ENCODE measurements around the gene GZMB.

Gene GZMB, protein sequence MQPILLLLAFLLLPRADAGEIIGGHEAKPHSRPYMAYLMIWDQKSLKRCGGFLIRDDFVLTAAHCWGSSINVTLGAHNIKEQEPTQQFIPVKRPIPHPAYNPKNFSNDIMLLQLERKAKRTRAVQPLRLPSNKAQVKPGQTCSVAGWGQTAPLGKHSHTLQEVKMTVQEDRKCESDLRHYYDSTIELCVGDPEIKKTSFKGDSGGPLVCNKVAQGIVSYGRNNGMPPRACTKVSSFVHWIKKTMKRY

DNA sequence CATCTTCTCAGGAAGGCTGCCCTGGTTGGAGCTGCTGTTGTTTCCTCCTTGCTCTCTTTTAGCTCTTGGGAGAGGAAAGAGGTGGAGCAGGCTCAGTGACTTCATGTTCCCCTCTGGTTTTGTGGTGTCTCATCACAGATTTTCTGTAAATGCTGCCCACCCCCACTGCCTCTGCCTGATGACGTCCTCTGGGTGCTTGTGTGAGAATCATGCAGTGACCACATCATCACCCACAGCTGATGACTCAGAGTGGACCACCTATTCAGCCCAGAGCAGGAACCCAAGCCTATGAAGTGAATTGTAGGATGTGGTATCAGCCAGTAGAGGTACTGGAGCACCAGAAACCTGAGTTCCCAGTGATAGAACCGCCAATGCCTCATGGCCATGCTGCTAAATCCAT is at the start of gene GZMB:
TSS of gene GZMB (minus strand) at position 33 of the 400 bp plus-strand sequence. CDS start at position 3, 30 bp downstream.
- Mint-ChIP-seq H3K27me3 (ENCODE audit: low read depth) (no peaks in the 10 kb centered on the region), H3K4me1 (ENCODE audit: low read depth) (peaks cover 58% of the 10 kb centered on the region), H3K27ac (peak within 1 kb of the TSS; percentile 92), H3K9me3 (peaks cover 3% of the 10 kb centered on the region), H3K36me3 (ENCODE audit: low read depth) (peaks cover 49% of the 10 kb centered on the region), H3K4me3 (peak within 1 kb of the TSS; percentile 90)

DNA sequence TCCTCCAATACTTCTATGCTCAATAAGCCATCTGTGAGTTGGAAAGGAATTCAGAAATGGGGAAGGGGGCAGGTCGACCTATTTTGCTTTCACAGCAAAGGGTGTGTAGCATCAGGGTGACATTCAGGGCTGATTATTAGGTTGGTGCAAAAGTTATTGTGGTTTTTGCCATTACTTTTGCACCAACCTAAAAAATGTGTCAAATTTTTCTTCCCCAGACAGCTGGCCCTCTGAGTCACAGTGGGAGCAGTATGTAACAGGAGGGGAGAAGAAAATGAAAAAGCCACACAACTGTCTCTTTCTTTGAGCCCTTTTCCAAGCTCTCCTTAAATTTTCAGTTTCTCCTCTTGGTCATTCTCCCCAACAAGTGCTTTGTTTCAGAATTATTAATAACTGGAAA is 47.1 kb upstream of the GZMB start:
- Mint-ChIP-seq H3K27ac (no peak overlapping the region), H3K36me3 (ENCODE audit: low read depth) (peaks cover 13% of the 10 kb centered on the region), H3K4me3 (no peak overlapping the region), H3K9me3 (peaks cover 3% of the 10 kb centered on the region), H3K27me3 (ENCODE audit: low read depth) (no peaks in the 10 kb centered on the region), H3K4me1 (ENCODE audit: low read depth) (peaks cover 45% of the 10 kb centered on the region)

DNA sequence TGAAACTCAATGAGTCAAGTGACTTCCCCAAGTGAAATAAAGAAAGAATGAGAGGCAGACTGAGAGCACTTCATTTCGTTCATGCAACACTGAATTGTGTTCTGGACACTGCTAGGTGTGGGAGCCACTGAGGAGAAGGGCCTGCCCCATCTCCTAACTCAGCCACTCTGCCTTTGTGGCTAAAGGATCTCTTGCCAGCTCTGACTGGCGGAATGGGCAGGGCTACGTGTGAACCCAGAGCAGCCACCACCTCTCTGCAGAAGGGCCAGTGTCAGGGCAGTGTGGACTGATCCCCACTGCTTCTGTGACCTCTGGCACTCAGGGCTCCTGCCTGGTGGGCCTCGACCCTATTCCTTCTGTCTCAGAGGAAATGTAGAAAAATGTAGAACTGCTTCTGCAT is 46.5 kb upstream of the GZMB start:
- H3K9me3 Mint-ChIP-seq: peaks cover 3% of the 10 kb centered on the region
- no peak overlapping the region for H3K27ac Mint-ChIP-seq
- H3K36me3 Mint-ChIP-seq (ENCODE audit: low read depth): peaks cover 13% of the 10 kb centered on the region
- H3K4me1 Mint-ChIP-seq (ENCODE audit: low read depth): peaks cover 48% of the 10 kb centered on the region
- no peaks in the 10 kb centered on the region for H3K27me3 Mint-ChIP-seq (ENCODE audit: low read depth)
- H3K4me3 Mint-ChIP-seq: no peak overlapping the region

DNA sequence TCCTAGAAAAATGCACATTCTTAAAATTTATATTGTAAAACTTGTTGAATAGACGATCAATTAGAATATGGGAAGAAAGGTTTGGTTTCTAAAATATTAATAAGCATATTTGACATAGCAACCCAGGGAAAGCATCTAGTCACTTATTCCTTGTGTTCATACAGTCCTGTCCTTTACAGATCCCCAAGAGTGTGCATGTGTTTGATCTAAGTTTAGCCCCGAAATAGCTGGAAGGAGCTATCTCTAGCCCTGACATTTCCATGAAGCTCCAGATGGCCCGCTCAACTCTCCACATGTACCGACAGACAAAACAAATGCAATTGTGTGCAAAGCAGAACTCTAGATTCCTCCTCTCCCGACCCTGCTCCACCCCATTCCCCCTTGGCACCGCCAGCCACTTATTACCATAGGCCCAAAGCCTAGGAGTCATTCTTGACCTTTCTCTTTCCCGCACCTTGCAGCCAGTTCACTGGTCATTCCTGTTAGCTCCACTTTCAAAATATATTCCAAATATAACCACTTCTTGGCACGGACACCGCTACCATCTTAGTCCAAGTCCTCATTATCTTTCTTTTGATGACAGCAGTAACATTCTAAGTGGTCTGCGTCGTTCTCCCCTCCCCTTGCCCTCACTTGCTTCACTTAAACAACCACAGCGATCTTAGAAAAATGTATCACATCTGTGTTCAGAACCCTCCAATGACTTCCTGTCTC is 45.4 kb upstream of the GZMB start:
- Mint-ChIP-seq H3K36me3 (ENCODE audit: low read depth) (peaks cover 12% of the 10 kb centered on the region), H3K4me1 (ENCODE audit: low read depth) (peaks cover 58% of the 10 kb centered on the region), H3K27me3 (ENCODE audit: low read depth) (no peaks in the 10 kb centered on the region), H3K9me3 (peaks cover 6% of the 10 kb centered on the region), H3K27ac (peak overlapping the region; percentile 58), H3K4me3 (peak overlapping the region; percentile 55)

DNA sequence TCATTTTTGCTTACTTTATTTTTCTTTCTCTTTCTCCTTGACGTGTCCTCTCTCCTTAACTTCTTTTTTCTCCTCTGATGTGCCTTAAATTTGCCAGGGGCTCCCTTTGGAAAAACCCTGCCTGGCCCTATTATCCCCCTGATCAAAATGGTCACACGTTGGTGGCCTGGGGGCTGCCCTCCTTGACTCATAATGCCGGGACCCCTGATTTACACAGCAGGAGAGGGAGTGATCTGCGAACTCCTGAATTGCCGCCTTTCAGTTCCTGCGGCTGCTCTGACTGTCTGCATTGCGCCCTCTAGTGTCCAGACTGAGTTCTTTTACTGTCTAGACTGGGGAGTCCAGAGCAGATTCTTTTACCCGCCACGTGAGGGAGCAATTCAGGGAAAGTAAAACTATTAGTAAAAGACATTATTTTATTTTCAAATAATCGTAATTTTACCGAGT is 44.8 kb upstream of the GZMB start:
- peaks cover 10% of the 10 kb centered on the region for H3K36me3 Mint-ChIP-seq (ENCODE audit: low read depth)
- peak overlapping the region; percentile 94 for H3K27ac Mint-ChIP-seq
- peaks cover 6% of the 10 kb centered on the region for H3K9me3 Mint-ChIP-seq
- H3K4me1 Mint-ChIP-seq (ENCODE audit: low read depth): peaks cover 63% of the 10 kb centered on the region
- peak overlapping the region; percentile 85 for H3K4me3 Mint-ChIP-seq
- no peaks in the 10 kb centered on the region for H3K27me3 Mint-ChIP-seq (ENCODE audit: low read depth)

DNA sequence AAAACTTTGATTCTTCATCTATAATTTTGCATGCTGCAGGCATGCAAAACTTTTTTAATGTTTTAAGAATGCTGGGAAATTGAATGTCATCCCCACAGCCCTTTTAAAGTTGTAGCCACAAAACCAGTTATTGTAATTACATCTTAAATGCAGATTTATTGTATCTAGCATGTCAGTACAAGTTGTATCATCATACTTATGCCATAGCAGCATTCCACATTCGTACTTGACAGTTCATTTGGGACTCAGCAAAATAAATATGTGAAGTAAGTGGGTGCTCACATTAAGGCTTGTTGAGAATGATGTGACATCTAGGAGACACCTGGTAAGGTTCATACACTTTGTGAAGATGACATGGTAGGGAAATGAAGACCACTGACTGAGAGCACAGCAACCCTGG is 44.0 kb upstream of the GZMB start:
- H3K27me3 Mint-ChIP-seq (ENCODE audit: low read depth): no peaks in the 10 kb centered on the region
- peaks cover 10% of the 10 kb centered on the region for H3K36me3 Mint-ChIP-seq (ENCODE audit: low read depth)
- H3K4me3 Mint-ChIP-seq: no peak overlapping the region
- H3K4me1 Mint-ChIP-seq (ENCODE audit: low read depth): peaks cover 69% of the 10 kb centered on the region
- peaks cover 6% of the 10 kb centered on the region for H3K9me3 Mint-ChIP-seq
- H3K27ac Mint-ChIP-seq: peak overlapping the region; percentile 12

DNA sequence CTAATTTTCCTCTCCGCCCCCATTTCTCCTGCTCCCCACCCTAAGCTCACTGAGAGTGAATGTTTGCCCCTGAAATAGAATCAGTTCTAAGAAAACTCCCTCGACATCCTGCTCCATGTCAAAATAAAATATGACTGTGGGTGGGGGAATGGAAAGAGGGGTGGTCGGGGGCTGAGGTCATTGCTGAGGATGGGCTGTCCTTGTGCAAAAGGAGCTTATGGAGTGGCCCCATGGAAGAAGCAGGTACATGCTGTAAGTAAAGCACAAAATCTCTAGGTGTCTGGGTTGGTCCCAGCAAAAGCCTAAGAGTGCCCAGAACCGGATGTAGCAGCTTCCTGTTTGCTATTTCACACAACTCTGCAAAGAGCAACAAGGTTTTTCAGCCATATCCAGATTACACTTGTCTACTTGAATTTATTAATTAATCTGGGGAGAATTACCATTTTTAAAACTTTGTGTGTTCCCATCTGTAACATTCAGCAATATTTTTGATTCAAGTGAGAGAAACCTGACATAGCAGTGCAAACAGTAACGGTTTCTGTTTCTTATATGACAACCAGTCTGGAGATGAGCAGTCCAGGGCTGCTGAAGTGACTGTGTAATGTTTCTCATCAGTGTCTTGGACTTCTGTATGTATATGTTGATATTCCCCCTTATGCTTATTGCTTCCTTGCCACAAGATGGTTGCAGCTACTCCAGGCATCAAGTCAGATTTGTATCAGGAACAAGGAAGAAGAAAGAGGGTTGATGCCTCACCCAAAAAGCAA is 40.4 kb upstream of the GZMB start:
- Mint-ChIP-seq H3K36me3 (ENCODE audit: low read depth) (peaks cover 14% of the 10 kb centered on the region), H3K9me3 (peaks cover 6% of the 10 kb centered on the region), H3K27me3 (ENCODE audit: low read depth) (no peaks in the 10 kb centered on the region), H3K27ac (peak overlapping the region; percentile 100), H3K4me3 (peak overlapping the region; percentile 87), H3K4me1 (ENCODE audit: low read depth) (peaks cover 79% of the 10 kb centered on the region)

DNA sequence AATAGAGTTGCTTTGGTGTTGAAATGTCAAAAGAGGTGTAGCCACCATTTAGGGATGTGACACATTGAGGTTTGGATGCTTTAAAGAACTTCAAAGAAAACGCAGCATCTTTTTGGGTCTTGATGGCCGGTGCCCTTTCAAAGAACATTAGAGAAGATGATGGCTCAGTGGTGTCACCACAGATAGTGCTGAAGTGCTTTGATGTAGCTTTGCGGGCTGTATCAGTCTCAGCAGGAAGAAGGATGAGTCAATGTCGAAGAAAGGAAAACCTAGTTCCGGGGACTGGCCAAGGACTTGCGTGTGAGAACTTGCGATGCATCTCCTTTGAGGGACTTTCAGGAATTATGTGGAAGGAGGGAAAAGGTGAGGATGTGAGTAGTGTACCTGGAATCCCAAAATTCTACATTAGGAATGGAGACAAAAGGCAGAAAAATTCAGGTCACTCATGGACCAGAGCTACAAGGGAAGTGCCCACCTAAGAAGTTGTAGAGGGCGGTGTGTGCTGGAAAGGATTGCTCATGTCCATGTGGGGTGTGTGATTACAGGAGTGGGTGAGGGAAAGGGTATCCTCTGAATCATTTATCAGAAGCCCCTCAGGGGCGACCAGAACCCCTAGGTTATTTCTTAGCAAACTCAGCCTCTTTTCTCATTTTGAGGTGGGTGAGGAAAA is 39.7 kb upstream of the GZMB start:
- H3K9me3 Mint-ChIP-seq: peaks cover 4% of the 10 kb centered on the region

DNA sequence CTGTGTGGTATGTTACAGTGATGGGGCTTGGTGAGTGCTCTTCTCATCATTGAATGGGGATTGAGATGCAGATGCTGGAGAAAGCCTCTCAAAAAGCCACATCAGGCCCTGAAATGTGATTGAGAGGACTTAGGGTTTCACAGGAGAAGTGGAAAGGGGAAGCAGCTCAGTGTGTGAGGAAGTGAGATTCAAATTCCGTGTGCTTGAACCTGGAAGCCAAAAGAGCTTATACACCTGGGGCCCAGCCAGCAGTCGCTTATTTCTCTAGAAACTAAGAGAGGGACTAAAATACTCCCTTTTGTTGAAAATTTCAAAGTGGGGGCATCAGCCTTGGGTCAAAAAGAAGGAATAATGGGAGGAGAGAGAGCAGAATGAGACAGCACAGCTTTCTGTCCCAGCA is 39.1 kb upstream of the GZMB start:
- peak overlapping the region; percentile 100 for H3K27ac Mint-ChIP-seq
- peaks cover 6% of the 10 kb centered on the region for H3K9me3 Mint-ChIP-seq
- H3K4me3 Mint-ChIP-seq: peak overlapping the region; percentile 87
- peaks cover 78% of the 10 kb centered on the region for H3K4me1 Mint-ChIP-seq (ENCODE audit: low read depth)
- H3K36me3 Mint-ChIP-seq (ENCODE audit: low read depth): peaks cover 13% of the 10 kb centered on the region
- no peaks in the 10 kb centered on the region for H3K27me3 Mint-ChIP-seq (ENCODE audit: low read depth)

More for the DNA sequence above, 39.7 kb upstream of the GZMB start:
- Mint-ChIP-seq H3K4me1 (ENCODE audit: low read depth) (peaks cover 78% of the 10 kb centered on the region), H3K27ac (peak overlapping the region; percentile 100), H3K27me3 (ENCODE audit: low read depth) (no peaks in the 10 kb centered on the region), H3K4me3 (peak overlapping the region; percentile 87), H3K36me3 (ENCODE audit: low read depth) (peaks cover 11% of the 10 kb centered on the region)

DNA sequence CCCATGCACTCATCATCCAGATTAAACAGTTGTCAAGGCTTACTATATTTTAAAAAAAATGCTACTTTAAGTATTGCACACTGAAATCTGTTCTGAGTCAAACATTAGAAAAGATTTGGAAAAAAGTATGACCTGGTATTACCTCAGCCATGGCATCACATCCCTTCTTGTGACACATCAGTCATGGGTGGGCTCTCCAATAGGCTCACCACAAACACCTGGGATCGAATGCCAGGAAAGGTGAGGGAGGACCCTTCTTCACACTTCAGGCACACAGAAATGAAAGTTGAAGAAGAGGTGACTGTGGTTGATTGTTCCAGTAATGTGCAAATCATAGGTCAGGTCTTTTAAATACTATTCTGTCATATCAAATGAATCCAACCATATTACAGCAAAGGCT is 36.6 kb upstream of the GZMB start:
- peak overlapping the region; percentile 26 for H3K4me3 Mint-ChIP-seq
- H3K4me1 Mint-ChIP-seq (ENCODE audit: low read depth): peaks cover 77% of the 10 kb centered on the region
- H3K36me3 Mint-ChIP-seq (ENCODE audit: low read depth): peaks cover 12% of the 10 kb centered on the region
- H3K27ac Mint-ChIP-seq: peak overlapping the region; percentile 82
- H3K27me3 Mint-ChIP-seq (ENCODE audit: low read depth): no peaks in the 10 kb centered on the region
- peaks cover 15% of the 10 kb centered on the region for H3K9me3 Mint-ChIP-seq

DNA sequence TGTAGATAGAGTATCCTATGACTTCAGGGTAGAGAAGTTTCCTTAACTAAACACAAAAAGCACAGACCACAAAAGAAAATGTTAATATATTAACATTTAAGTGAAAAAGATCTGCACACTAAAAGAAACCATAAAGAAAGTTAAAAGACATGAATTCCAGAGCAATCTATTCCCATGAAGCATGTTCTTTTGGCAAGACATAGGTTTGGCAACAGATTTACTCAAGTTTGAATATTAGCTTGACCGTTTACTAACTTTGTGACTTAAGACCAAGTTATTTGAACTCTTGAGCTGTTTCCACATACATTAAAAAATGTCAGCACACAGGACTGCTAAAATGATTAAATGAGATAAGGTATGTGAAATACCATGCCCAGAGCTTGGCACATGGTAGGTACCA is 35.7 kb upstream of the GZMB start:
- Mint-ChIP-seq H3K4me3 (no peak overlapping the region), H3K27me3 (ENCODE audit: low read depth) (no peaks in the 10 kb centered on the region), H3K36me3 (ENCODE audit: low read depth) (peaks cover 12% of the 10 kb centered on the region), H3K27ac (peak overlapping the region; percentile 32), H3K9me3 (peaks cover 12% of the 10 kb centered on the region), H3K4me1 (ENCODE audit: low read depth) (peaks cover 78% of the 10 kb centered on the region)

DNA sequence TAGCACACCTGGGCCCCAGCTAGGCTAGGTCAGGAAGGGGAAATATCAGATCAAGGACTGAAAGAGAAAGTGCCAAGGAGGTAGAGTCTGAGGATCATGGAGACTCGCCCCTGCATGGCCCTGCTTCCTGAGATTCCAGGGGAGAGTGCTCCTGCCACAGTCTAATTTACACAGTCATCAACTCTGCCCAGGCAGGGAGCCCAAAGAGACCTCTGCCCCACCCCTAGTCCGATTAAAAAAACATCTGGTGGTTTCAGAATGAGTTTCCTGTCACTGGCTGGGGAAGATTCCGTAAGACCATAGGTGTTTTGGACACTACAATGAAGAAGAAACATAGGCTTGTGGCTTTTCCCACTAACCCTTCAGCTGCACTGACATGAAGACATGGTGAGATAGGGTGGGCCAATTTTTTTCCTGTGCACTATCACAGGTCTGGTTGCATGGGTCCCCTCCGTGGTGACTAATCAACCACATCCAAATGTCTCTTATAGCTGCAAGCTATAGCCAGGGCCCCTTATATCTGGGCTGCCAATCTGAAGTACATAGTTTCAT is 31.5 kb upstream of the GZMB start:
- Mint-ChIP-seq H3K27me3 (ENCODE audit: low read depth) (no peaks in the 10 kb centered on the region), H3K27ac (peak overlapping the region; percentile 88), H3K4me3 (peak overlapping the region; percentile 58), H3K9me3 (peaks cover 12% of the 10 kb centered on the region), H3K4me1 (ENCODE audit: low read depth) (peaks cover 79% of the 10 kb centered on the region), H3K36me3 (ENCODE audit: low read depth) (peaks cover 10% of the 10 kb centered on the region)

DNA sequence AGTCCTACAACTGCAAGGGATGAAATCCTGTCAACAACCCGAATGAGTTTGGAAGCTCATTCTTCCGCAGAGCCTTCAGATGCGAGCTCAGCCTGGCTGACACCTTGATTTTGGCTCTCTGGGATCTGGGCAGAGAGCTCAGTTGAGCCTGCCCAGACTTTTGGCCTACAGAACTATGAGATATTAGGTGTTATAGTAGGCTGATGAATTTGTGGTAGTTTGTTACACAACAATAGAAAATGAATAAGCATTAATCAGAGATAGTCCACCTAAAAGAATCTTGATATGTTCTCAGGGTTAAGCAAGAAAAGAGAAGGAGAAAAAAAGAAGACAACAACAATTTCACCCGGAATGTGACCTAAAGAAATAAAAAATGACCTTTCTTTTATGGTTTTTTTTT is 30.4 kb upstream of the GZMB start:
- peaks cover 12% of the 10 kb centered on the region for H3K9me3 Mint-ChIP-seq
- H3K27me3 Mint-ChIP-seq (ENCODE audit: low read depth): no peaks in the 10 kb centered on the region
- peaks cover 78% of the 10 kb centered on the region for H3K4me1 Mint-ChIP-seq (ENCODE audit: low read depth)
- no peak overlapping the region for H3K4me3 Mint-ChIP-seq
- H3K27ac Mint-ChIP-seq: peak overlapping the region; percentile 37
- peaks cover 10% of the 10 kb centered on the region for H3K36me3 Mint-ChIP-seq (ENCODE audit: low read depth)

DNA sequence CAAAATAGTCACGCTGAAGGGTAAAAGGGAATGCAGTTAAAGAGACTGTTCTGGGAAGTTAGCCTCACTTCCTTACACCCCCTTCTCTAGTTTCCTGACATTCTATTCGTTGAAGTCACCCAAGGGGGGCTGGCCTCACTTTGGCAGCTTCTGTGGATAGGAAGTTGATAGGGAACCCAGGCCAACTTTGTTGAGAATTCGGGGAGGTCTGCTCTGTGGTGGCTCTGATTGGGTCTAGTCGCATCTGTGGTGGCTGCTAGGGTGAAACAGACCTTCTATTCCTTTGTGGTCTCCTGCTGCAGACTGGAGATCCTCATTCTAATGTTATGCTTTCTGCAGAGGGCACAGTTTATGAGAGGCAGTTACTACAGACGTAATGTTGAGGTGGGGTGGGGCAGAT is 28.8 kb upstream of the GZMB start:
- Mint-ChIP-seq H3K27ac (peak overlapping the region; percentile 49), H3K27me3 (ENCODE audit: low read depth) (no peaks in the 10 kb centered on the region), H3K36me3 (ENCODE audit: low read depth) (peaks cover 4% of the 10 kb centered on the region), H3K4me1 (ENCODE audit: low read depth) (peaks cover 79% of the 10 kb centered on the region), H3K4me3 (peak overlapping the region; percentile 7), H3K9me3 (peaks cover 6% of the 10 kb centered on the region)
